Kidney (tissue), 14 donors: ENCODE results near the gene RASGRF2. TPM values are rescaled to one million over a fixed set of nuclear protein-coding genes. Genes with fewer than 3 reads are reported as not detected.
A peak's percentile ranks its signal among the peaks of the same experiment; 100 is the strongest.

Experiments
- DNase-seq, 5 donors: peaks; one replicate each; pipeline ENCODE4 v3.0.0-alpha.2; 2013 to 2020
- FAIRE-seq: peaks from 2 replicates; lab custom pipeline; 2012; peaks lifted over from hg19 to GRCh38; lab: Jason Lieb, UNC
- H3K27ac ChIP-seq, 2 donors: one replicate each; pipeline ENCODE4 v1.7.0; 2013; ENCODE audit warnings: low read depth in 2 of 2, low read length in 2 of 2, inconsistent platforms in 1 of 2
- H3K27me3 ChIP-seq: one replicate; pipeline ENCODE4 v1.7.1; 2013; ENCODE audit warnings: low read length, inconsistent platforms; ENCODE audit not compliant: control insufficient read depth, insufficient read depth
- H3K36me3 ChIP-seq, 3 donors: one replicate each; pipeline versions ENCODE4 v1.7.0 to v1.7.1; 2013; ENCODE audit warnings: low read length in 3 of 3, control low read depth in 1 of 3, inconsistent platforms in 1 of 3; ENCODE audit not compliant: insufficient read depth in 3 of 3, control insufficient read depth in 2 of 3
- H3K4me1 ChIP-seq, 3 donors: one replicate each; pipeline versions ENCODE4 v1.7.0 to v1.7.1; 2013; ENCODE audit warnings: low read length in 3 of 3, inconsistent platforms in 1 of 3, low read depth in 1 of 3; ENCODE audit not compliant: control insufficient read depth in 2 of 3, insufficient read depth in 2 of 3
- H3K4me3 ChIP-seq, 3 donors: one replicate each; pipeline versions ENCODE4 v1.7.0 to v1.8.1; 2013; ENCODE audit warnings: low read length in 3 of 3, control low read depth in 1 of 3, inconsistent platforms in 1 of 3
- H3K9ac ChIP-seq, 3 donors: one replicate each; pipeline versions ENCODE4 v1.7.0 to v1.7.1; 2013; ENCODE audit warnings: low read length in 3 of 3, control low read depth in 1 of 3, inconsistent platforms in 1 of 3
- H3K9me3 ChIP-seq, 3 donors: one replicate each; pipeline versions ENCODE4 v1.7.0 to v1.7.1; 2013; ENCODE audit warnings: low read length in 3 of 3, control low read depth in 1 of 3, inconsistent platforms in 1 of 3; ENCODE audit not compliant: control insufficient read depth in 2 of 3, insufficient read depth in 1 of 3
- CTCF ChIP-seq: IDR thresholded peaks from 3 replicates; pipeline ENCODE4 v1.5.1; 2012; ENCODE audit warnings: mild to moderate bottlenecking, moderate library complexity, borderline replicate concordance; ENCODE audit not compliant: insufficient read depth; ENCODE audit errors: extremely low read depth
- intact Hi-C: fragments of 100-400 bp; cut with DNase I; formaldehyde crosslinking; loops from one replicate; pipeline ENCODE4 v1.11.1; 2022
- polyA plus RNA-seq: library from polyadenylated mRNA; stranded (reverse); fragments of 350-450 nt; fragmentation: Illumina TruSeq; extraction: RNeasy Lipid Tissue Mini Kit (QIAGEN cat#74804); gene quantifications from one replicate; pipeline ENCODE4 v1.2.3, GENCODE V29; 2014; ENCODE audit warnings: low read depth, low replicate concordance; ENCODE audit not compliant: insufficient read depth
- total RNA-seq: library from RNA; stranded (reverse); fragmentation: NEBNext Ultra II Directional; extraction: Animal tissue kit (Norgen Biotek cat#: 25700); gene quantifications from one replicate; pipeline ENCODE4 v1.2.1, GENCODE V29; 2021
- donor health status: control.
- donor health status: control.
- donor health status: control.
- donor health status: control.
- donor health status: control.
- donor health status: DM: yes; HTN: yes; CAD: no.
- donor health status: Normal renal cell carcinoma (clear cell type).

Gene RASGRF2
- total and polyA plus RNA-seq, 2 donors from 2014 or later: 4.9 to 14.7 TPM

- TF ChIP-seq CTCF: no peak
- H3K4me1 ChIP-seq: no peaks in the 10 kb centered on the region
- no peak overlapping the region for H3K4me3 ChIP-seq
- DNase-seq: no peak
- H3K9me3 ChIP-seq: no peaks in the 10 kb centered on the region
- H3K9ac ChIP-seq: no peak overlapping the region
- no peak overlapping the region for H3K27ac ChIP-seq
- no peaks in the 10 kb centered on the region for H3K27me3 ChIP-seq
- no peak for FAIRE-seq
- peaks cover 0 to 2% (median 0%) of the 10 kb centered on the region in 3 donors for H3K36me3 ChIP-seq
- intact Hi-C loops: no loop called here
Observed at GRCh38 chr5:81225463-81225862, 265.3 kb downstream of the RASGRF2 start.

- Histone ChIP-seq H3K9ac (no peak overlapping the region), H3K27me3 (no peaks in the 10 kb centered on the region), H3K4me3 (no peak overlapping the region), H3K9me3 (no peaks in the 10 kb centered on the region), H3K27ac (no peak overlapping the region), H3K4me1 (no peaks in the 10 kb centered on the region), H3K36me3 (peaks cover 0 to 2% (median 0%) of the 10 kb centered on the region in 3 donors)
- intact Hi-C loops: no loop called here
- FAIRE-seq (no peak), DNase-seq (no peak)
- TF ChIP-seq CTCF: no peak
Observed at GRCh38 chr5:81226286-81226685, 266.1 kb downstream of the RASGRF2 start.

- Histone ChIP-seq H3K27me3 (no peaks in the 10 kb centered on the region), H3K9ac (no peak overlapping the region), H3K27ac (no peak overlapping the region), H3K36me3 (peaks cover 0 to 2% (median 0%) of the 10 kb centered on the region in 3 donors), H3K4me3 (no peak overlapping the region), H3K9me3 (no peaks in the 10 kb centered on the region), H3K4me1 (no peaks in the 10 kb centered on the region)
- DNase-seq (peak in 1 of 5 donors; percentile 14), FAIRE-seq (no peak)
- no peak for TF ChIP-seq CTCF
- intact Hi-C loops: no loop called here
Observed at GRCh38 chr5:81226949-81227348, 266.8 kb downstream of the RASGRF2 start.

GRCh38 chr5:81228084-81228483 is 267.9 kb downstream of the RASGRF2 start:
- Histone ChIP-seq H3K27me3 (no peaks in the 10 kb centered on the region), H3K9ac (no peak overlapping the region), H3K4me3 (no peak overlapping the region), H3K4me1 (peaks cover 0 to 4% (median 0%) of the 10 kb centered on the region in 3 donors), H3K9me3 (no peaks in the 10 kb centered on the region), H3K36me3 (peaks cover 0 to 2% (median 0%) of the 10 kb centered on the region in 3 donors), H3K27ac (no peak overlapping the region)
- no peak for FAIRE-seq
- intact Hi-C loops: no loop called here
- TF ChIP-seq CTCF: no peak
- no peak for DNase-seq
